ENCODE measurements around the gene TMED5.

The TMED5 gene

DNA sequence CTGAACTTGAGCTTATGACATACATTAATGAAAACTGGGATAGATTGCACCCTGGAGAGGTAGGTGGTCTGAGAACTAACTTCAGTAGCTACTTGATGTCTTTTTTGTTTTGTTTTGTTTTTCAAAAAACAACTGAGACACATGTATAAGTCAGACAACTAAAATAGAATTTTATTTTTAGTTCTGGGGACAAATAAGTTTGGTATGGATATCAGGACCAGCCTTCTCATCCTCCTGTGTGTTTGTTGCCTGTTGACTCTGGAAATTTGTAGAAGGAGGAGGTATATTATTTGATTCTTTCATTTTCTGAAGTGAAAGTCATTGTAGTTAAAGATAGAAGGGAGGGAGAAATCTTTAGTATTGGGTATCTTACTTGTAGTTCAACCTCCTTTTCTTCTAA, 59.6 kb downstream of the TMED5 start:
- no peak for DNase-seq

DNA sequence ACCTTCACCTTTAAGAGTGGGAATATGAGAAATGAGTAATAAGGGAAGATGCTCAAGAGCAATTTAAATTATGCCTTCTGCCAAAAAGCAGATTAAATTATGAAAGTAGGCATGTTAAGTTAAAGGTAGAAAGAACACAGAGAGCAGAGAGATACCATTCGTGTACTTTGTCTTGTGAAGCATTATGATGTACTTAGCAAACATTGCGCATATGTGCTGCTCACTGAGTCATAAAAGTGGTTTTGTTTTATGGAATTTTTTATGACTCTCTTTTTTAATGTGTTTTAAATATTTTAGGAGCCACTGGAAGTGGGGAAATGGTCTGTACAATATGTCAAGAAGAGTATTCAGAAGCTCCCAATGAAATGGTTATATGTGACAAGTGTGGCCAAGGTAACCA, 65.8 kb downstream of the TMED5 start:
- DNase-seq: peak; percentile 5

DNA sequence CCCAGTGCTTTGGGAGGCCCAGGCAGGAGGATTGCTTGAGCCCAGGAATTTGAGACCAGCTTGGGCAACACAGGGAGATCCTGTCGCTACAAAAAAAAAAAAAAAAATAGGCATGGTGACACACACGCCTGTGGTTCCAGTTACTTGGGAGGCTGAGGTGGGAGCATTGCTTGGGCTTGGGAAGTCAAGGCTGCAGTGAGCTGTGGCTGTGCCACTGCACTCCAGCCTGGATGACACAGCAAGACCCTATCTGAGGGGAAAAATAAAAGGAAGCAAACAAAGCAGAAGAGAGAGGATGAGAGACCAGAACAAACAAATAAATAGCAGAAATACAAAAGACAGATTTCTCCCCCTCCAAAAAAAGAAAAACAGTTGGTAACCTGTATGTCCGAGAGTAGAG, 67.1 kb downstream of the TMED5 start:
- DNase-seq: no peak

DNA sequence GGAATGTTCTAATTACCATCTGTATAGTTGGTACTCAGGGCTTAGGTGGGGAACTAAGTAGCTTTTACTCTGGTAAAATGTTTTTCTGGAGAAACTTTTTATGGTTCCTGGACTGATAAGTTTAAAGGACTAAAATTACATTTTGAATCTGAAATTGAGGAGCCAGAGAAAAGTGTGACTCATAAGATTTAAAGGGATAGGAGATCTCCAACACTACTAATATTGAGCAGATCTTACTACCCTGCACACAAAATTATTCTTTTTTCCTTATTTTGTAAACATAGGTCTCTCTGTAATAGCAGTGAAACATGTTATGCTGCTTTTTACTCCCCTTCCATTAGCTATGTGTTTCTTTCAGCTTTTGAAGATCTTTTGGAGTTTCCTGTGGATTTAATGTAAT, 68.7 kb downstream of the TMED5 start:
- DNase-seq: no peak

DNA sequence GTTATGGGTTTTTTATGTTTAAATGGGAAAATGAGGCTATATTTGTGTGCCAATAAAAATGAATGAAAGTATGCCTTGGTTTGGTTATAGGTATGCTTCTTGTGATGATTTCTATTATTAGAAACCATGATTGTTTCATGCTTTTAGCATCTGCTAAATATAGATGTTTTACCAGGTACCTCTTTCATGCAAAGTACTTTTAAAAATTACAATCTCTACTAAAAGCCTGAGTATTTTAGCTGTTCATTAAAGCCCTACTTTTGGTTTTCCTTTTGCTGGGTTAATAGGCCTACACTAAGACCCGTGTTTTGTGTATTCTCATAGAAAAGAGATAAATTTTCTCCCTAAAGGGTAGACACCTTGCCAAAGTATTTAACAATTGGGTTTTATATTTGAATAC, 69.1 kb downstream of the TMED5 start:
- no peak for DNase-seq

DNA sequence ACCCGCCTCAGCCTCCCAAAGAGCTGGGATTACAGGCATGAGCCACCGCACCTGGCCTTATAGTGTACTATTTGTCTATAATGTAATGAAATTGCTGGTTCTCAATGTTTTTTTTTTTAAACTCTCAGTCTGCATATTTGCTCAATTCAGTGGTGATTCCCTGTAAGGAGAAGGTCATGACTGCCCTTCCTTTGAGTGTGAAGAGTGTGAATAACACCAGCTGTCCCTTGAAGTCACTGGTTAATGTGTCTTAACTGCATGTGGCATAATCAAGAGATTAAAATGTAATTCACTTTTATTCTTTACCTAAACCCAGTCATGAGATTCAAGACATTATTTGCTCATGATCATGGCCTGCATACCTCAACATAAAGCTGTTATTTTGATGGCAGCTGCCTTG, 70.6 kb downstream of the TMED5 start:
- peak; percentile 35 for DNase-seq

DNA sequence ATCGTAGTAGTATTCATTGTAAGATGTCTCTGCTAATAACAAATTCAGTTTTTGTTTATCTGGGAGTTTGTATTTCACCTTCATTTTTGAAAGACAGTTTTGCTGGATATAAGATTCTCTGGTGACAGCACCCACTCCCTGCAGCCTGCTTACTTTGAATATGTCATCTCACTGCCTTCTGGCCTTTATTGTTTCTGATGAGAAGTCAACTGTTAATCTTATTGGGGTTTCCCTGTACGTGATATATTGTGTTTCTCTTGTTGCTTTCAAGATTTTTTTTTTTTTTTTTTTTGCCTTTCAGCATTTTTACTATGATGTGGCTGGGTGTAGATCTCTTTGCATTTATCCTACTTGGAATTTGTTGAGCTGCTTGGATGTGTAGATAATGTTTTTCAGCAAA, 71.9 kb downstream of the TMED5 start:
- DNase-seq: no peak

DNA sequence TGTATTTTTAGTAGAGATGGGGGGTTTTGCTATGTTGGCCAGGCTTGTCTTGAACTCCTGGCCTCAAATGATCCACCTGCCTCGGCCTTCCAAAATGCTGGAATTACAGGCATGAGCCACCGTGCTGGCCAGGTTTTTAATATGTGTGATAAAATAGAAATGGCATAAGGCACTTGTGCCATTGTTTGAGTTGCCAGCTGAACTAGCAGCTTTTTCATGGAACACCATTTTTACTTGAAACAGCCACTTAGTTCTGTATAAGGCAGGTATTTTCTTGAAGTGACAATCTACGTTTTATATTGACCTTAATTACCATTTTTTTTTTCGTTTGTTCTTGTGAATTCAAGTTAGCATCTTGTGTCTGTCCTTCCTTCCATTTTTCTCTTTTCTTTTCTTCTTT, 72.8 kb downstream of the TMED5 start:
- no peak for DNase-seq

DNA sequence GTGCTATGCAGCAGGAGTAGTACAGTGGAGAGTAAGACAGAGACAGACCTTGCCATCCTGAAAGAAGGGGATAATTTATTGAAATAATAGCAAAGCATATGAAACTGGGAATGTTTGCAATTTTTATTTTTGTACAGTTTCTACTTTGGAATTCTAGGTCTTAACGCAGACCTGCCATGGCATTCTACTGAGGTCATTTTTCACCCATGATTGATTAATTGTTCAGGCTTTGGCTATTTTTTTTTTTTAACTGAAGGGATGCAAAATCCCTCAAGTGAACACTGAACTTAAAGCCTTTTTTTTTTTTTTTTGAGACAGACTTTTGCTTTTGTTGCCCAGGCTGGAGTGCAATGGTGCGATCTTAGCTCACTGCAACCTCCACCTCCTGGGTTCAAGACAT, 74.0 kb downstream of the TMED5 start:
- no peak for DNase-seq

DNA sequence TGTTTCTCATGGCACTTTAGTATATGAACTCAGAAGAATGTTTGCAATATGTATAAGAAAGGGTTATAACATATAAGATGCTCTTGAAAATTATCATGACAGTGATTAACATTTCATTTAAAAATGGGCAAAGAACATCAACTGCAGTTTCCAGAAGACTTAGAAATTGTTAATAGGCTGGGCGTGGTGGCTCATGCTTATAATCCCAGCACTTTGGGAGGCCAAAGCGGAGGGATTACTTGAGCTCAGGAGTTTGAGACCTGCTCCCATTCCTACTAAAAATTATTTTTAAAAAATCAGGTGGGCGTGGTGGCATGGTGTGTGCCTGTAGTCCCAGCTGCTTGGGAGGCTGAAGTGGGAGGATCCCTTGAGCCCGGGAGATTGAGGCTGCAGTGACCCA, 78.1 kb downstream of the TMED5 start:
- DNase-seq: no peak
